Measurements from ENCODE around the gene UIMC1.

- TF ChIP-seq CTCF (conservative IDR thresholded peaks at IDR 0.05; ENCODE audit: low read length) (no peak), EZH2phosphoT487 (IDR thresholded peaks at IDR 0.05; ENCODE audit: borderline replicate concordance, low read depth, low read length) (no peak)
Observed at GRCh38 chr5:176915906-176916305, 90.7 kb downstream of the UIMC1 start.
